Measurements from ENCODE around the gene IL4I1.

IL4I1 gene

GRCh38 chr19:49931293-49932040 is 34.8 kb upstream of the IL4I1 start:
- DNase-seq: no peak
- Histone ChIP-seq H3K79me1 (ENCODE audit: low read length) (peaks cover 12% of the 10 kb centered on the region), H3K4ac (ENCODE audit: low read depth, low read length) (no peak overlapping the region), H3K79me2 (ENCODE audit: control insufficient read depth, insufficient read depth, low read length) (peaks cover 26% of the 10 kb centered on the region), H2BK120ac (ENCODE audit: low read depth, low read length) (no peak overlapping the region), H3K23ac (ENCODE audit: low read length) (no peak overlapping the region), H4K5ac (ENCODE audit: low read length) (no peak overlapping the region), H3K9ac (ENCODE audit: low read length) (no peak overlapping the region), H2AK5ac (ENCODE audit: low read length) (no peak overlapping the region), H4K8ac (ENCODE audit: low read depth, low read length) (no peak overlapping the region), H3K4me3 (ENCODE audit: low read length) (no peak overlapping the region), H3K27me3 (ENCODE audit: insufficient read depth, low read length, poor library complexity) (no peaks in the 10 kb centered on the region), H3K18ac (ENCODE audit: low read length) (no peak overlapping the region), H3K56ac (ENCODE audit: low read length) (no peak overlapping the region), H2BK5ac (ENCODE audit: low read length) (no peak overlapping the region), H2BK15ac (replicated peaks; ENCODE audit: low read depth) (no peak overlapping the region), H3K4me2 (ENCODE audit: low read length) (no peak overlapping the region), H3K27ac (ENCODE audit: low read depth, low read length) (no peak overlapping the region), H3K36me3 (ENCODE audit: control insufficient read depth, insufficient read depth, low read length) (peaks cover 11% of the 10 kb centered on the region), H3K4me1 (ENCODE audit: control insufficient read depth, low read depth, low read length) (peaks cover 7% of the 10 kb centered on the region)
- WGBS (ENCODE audit: extremely low coverage, insufficient coverage, low lambda C conversion rate): no CpG with 5 or more reads among the region's 7 CpGs

- peak; percentile 40 for DNase-seq
- H4K5ac ChIP-seq (ENCODE audit: low read length): no peak overlapping the region
- H4K8ac ChIP-seq (ENCODE audit: low read depth, low read length): no peak overlapping the region
- no peak overlapping the region for H2BK5ac ChIP-seq (ENCODE audit: low read length)
- H3K79me1 ChIP-seq (ENCODE audit: low read length): peaks cover 12% of the 10 kb centered on the region
- H3K18ac ChIP-seq (ENCODE audit: low read length): no peak overlapping the region
- H3K27ac ChIP-seq (ENCODE audit: low read depth, low read length): no peak overlapping the region
- H3K56ac ChIP-seq (ENCODE audit: low read length): no peak overlapping the region
- H3K4me2 ChIP-seq (ENCODE audit: low read length): peak overlapping the region; percentile 26
- peaks cover 28% of the 10 kb centered on the region for H3K79me2 ChIP-seq (ENCODE audit: control insufficient read depth, insufficient read depth, low read length)
- no peak overlapping the region for H3K23ac ChIP-seq (ENCODE audit: low read length)
- no peak overlapping the region for H2BK120ac ChIP-seq (ENCODE audit: low read depth, low read length)
- H3K36me3 ChIP-seq (ENCODE audit: control insufficient read depth, insufficient read depth, low read length): peaks cover 12% of the 10 kb centered on the region
- no peak overlapping the region for H3K9ac ChIP-seq (ENCODE audit: low read length)
- WGBS (ENCODE audit: extremely low coverage, insufficient coverage, low lambda C conversion rate): no CpG with 5 or more reads among the region's 15 CpGs
- H2AK5ac ChIP-seq (ENCODE audit: low read length): no peak overlapping the region
- no peaks in the 10 kb centered on the region for H3K27me3 ChIP-seq (ENCODE audit: insufficient read depth, low read length, poor library complexity)
- peaks cover 7% of the 10 kb centered on the region for H3K4me1 ChIP-seq (ENCODE audit: control insufficient read depth, low read depth, low read length)
- H3K4ac ChIP-seq (ENCODE audit: low read depth, low read length): no peak overlapping the region
- H3K4me3 ChIP-seq (ENCODE audit: low read length): no peak overlapping the region
- no peak overlapping the region for H2BK15ac ChIP-seq (replicated peaks; ENCODE audit: low read depth)
Measured at GRCh38 chr19:49930483-49931011, 33.9 kb upstream of the IL4I1 start.

GRCh38 chr19:49929611-49930482 is 33.2 kb upstream of the IL4I1 start:
- Histone ChIP-seq H3K4me1 (ENCODE audit: control insufficient read depth, low read depth, low read length) (peaks cover 7% of the 10 kb centered on the region), H3K56ac (ENCODE audit: low read length) (peak overlapping the region; percentile 100), H2BK5ac (ENCODE audit: low read length) (peak overlapping the region; percentile 17), H3K23ac (ENCODE audit: low read length) (no peak overlapping the region), H2AK5ac (ENCODE audit: low read length) (no peak overlapping the region), H4K8ac (ENCODE audit: low read depth, low read length) (no peak overlapping the region), H2BK120ac (ENCODE audit: low read depth, low read length) (no peak overlapping the region), H3K27ac (ENCODE audit: low read depth, low read length) (peak overlapping the region; percentile 93), H3K4ac (ENCODE audit: low read depth, low read length) (peak overlapping the region; percentile 39), H3K27me3 (ENCODE audit: insufficient read depth, low read length, poor library complexity) (no peaks in the 10 kb centered on the region), H3K18ac (ENCODE audit: low read length) (peak overlapping the region; percentile 81), H3K9ac (ENCODE audit: low read length) (peak overlapping the region; percentile 100), H3K4me3 (ENCODE audit: low read length) (peak overlapping the region; percentile 84), H2BK15ac (replicated peaks; ENCODE audit: low read depth) (no peak overlapping the region), H3K36me3 (ENCODE audit: control insufficient read depth, insufficient read depth, low read length) (peaks cover 12% of the 10 kb centered on the region), H3K79me2 (ENCODE audit: control insufficient read depth, insufficient read depth, low read length) (peaks cover 32% of the 10 kb centered on the region), H3K4me2 (ENCODE audit: low read length) (peak overlapping the region; percentile 80), H3K79me1 (ENCODE audit: low read length) (peaks cover 14% of the 10 kb centered on the region), H4K5ac (ENCODE audit: low read length) (no peak overlapping the region)
- peak; percentile 98 for DNase-seq
- WGBS (ENCODE audit: extremely low coverage, insufficient coverage, low lambda C conversion rate): no CpG with 5 or more reads among the region's 43 CpGs

GRCh38 chr19:49929121-49929610 is 32.5 kb upstream of the IL4I1 start, which contains the start of the genes ATF5 and NUP62:
Gene ATF5, plus strand, starts transcription at chr19:49929205. Its CDS starts 1,646 bp downstream, at chr19:49930851.
Gene NUP62, minus strand, starts transcription at chr19:49929504. Its CDS starts 19,697 bp downstream, at chr19:49909807.
- Histone ChIP-seq H3K56ac (ENCODE audit: low read length) (peak within 1 kb of the TSS; percentile 100), H3K23ac (ENCODE audit: low read length) (peak within 1 kb of the TSS; percentile 98), H3K18ac (ENCODE audit: low read length) (peak within 1 kb of the TSS; percentile 81), H3K4me1 (ENCODE audit: control insufficient read depth, low read depth, low read length) (peaks cover 7% of the 10 kb centered on the region), H3K4me2 (ENCODE audit: low read length) (peak within 1 kb of the TSS; percentile 98), H4K5ac (ENCODE audit: low read length) (no peak within 1 kb of the TSS), H2AK5ac (ENCODE audit: low read length) (peak within 1 kb of the TSS; percentile 90), H2BK120ac (ENCODE audit: low read depth, low read length) (no peak within 1 kb of the TSS), H3K79me2 (ENCODE audit: control insufficient read depth, insufficient read depth, low read length) (peaks cover 39% of the 10 kb centered on the region), H2BK5ac (ENCODE audit: low read length) (peak within 1 kb of the TSS; percentile 97), H4K8ac (ENCODE audit: low read depth, low read length) (no peak within 1 kb of the TSS), H3K27ac (ENCODE audit: low read depth, low read length) (peak within 1 kb of the TSS; percentile 93), H3K79me1 (ENCODE audit: low read length) (peaks cover 18% of the 10 kb centered on the region), H3K36me3 (ENCODE audit: control insufficient read depth, insufficient read depth, low read length) (peaks cover 12% of the 10 kb centered on the region), H3K9ac (ENCODE audit: low read length) (peak within 1 kb of the TSS; percentile 100), H3K27me3 (ENCODE audit: insufficient read depth, low read length, poor library complexity) (no peaks in the 10 kb centered on the region), H2BK15ac (replicated peaks; ENCODE audit: low read depth) (no peak within 1 kb of the TSS), H3K4ac (ENCODE audit: low read depth, low read length) (peak within 1 kb of the TSS; percentile 96), H3K4me3 (ENCODE audit: low read length) (peak within 1 kb of the TSS; percentile 84)
- peak; percentile 92 for DNase-seq
- WGBS (ENCODE audit: extremely low coverage, insufficient coverage, low lambda C conversion rate): no CpG with 5 or more reads among the region's 48 CpGs

- Histone ChIP-seq H3K79me2 (ENCODE audit: control insufficient read depth, insufficient read depth, low read length) (peaks cover 54% of the 10 kb centered on the region), H3K4me2 (ENCODE audit: low read length) (peak overlapping the region; percentile 56), H3K4me1 (ENCODE audit: control insufficient read depth, low read depth, low read length) (peaks cover 7% of the 10 kb centered on the region), H3K27me3 (ENCODE audit: insufficient read depth, low read length, poor library complexity) (no peaks in the 10 kb centered on the region), H2AK5ac (ENCODE audit: low read length) (peak overlapping the region; percentile 24), H3K56ac (ENCODE audit: low read length) (peak overlapping the region; percentile 74), H3K23ac (ENCODE audit: low read length) (peak overlapping the region; percentile 45), H4K5ac (ENCODE audit: low read length) (no peak overlapping the region), H2BK5ac (ENCODE audit: low read length) (no peak overlapping the region), H3K4ac (ENCODE audit: low read depth, low read length) (no peak overlapping the region), H3K18ac (ENCODE audit: low read length) (no peak overlapping the region), H2BK120ac (ENCODE audit: low read depth, low read length) (no peak overlapping the region), H3K79me1 (ENCODE audit: low read length) (peaks cover 28% of the 10 kb centered on the region), H3K27ac (ENCODE audit: low read depth, low read length) (no peak overlapping the region), H3K9ac (ENCODE audit: low read length) (peak overlapping the region; percentile 64), H2BK15ac (replicated peaks; ENCODE audit: low read depth) (no peak overlapping the region), H3K4me3 (ENCODE audit: low read length) (no peak overlapping the region), H3K36me3 (ENCODE audit: control insufficient read depth, insufficient read depth, low read length) (peaks cover 21% of the 10 kb centered on the region), H4K8ac (ENCODE audit: low read depth, low read length) (no peak overlapping the region)
- WGBS (ENCODE audit: extremely low coverage, insufficient coverage, low lambda C conversion rate): no CpG with 5 or more reads among the region's 14 CpGs
- DNase-seq: no peak
Measured at GRCh38 chr19:49927526-49928264, 31.0 kb upstream of the IL4I1 start.

Measured in mesendoderm (in vitro differentiated cells).